A549 (cell line): ENCODE data around the gene CHMP1B.

ENCODE experiments used
- EP300 ChIP-seq, 2 experiments: fragments of >200 bp; sonication (Bioruptor Twin); formaldehyde crosslinking; IDR thresholded peaks; 2 replicates in 1 of 2; 3 replicates in 1 of 2; pipeline ENCODE4 v1.6.1; 2016 to 2017
- ESRRA ChIP-seq: fragments of 150-350 bp; IDR thresholded peaks from 2 replicates; pipeline ENCODE4 v1.6.1; 2014; ENCODE audit warnings: mild to moderate bottlenecking, low read length, borderline replicate concordance
- FOSL2 ChIP-seq, 2 experiments: fragments of 450-650 bp in 1 of 2; fragments of >200 bp in 1 of 2; sonication (Bioruptor Twin) in 1 of 2; formaldehyde crosslinking; IDR thresholded peaks; 2 replicates each; pipeline versions ENCODE4 v1.5.0 to v1.6.1; 2016 to 2020; ENCODE audit warnings: mild to moderate bottlenecking in 1 of 2, moderate library complexity in 1 of 2
- HOXA7 ChIP-seq: fragments of 250-450 bp; sonication (Bioruptor Pico); IDR thresholded peaks from 2 replicates; pipeline ENCODE4 v1.5.0; 2020; ENCODE audit warnings: mild to moderate bottlenecking, moderate library complexity
- JUN ChIP-seq, 2 experiments: fragments of >200 bp; sonication (Bioruptor Twin); formaldehyde crosslinking; IDR thresholded peaks; 2 replicates in 1 of 2; 3 replicates in 1 of 2; pipeline ENCODE4 v1.6.1; 2016 to 2017
- MAFK ChIP-seq: fragments of 450-650 bp; IDR thresholded peaks from 2 replicates; pipeline ENCODE4 v1.6.1; 2014; ENCODE audit not compliant: partially characterized antibody
- MAZ ChIP-seq: fragments of 150-350 bp; IDR thresholded peaks from 2 replicates; pipeline ENCODE4 v1.6.1; 2014; ENCODE audit warnings: antibody characterized with exemption, low read depth, low read length, borderline replicate concordance
- POLR2A ChIP-seq: IDR thresholded peaks from 2 replicates; pipeline ENCODE4 v1.6.1; 2012; ENCODE audit warnings: mild to moderate bottlenecking, low read length
- RAD21 ChIP-seq, 2 experiments: fragments of >200 bp in 1 of 2; sonication (Bioruptor Twin) in 1 of 2; formaldehyde crosslinking in 1 of 2; IDR thresholded peaks in 1 of 2; conservative IDR thresholded peaks in 1 of 2; 2 replicates in 1 of 2; 3 replicates in 1 of 2; pipeline ENCODE4 v1.6.1; 2012 to 2018; ENCODE audit warnings: inconsistent platforms in 1 of 2
- RCOR1 ChIP-seq: fragments of 150-350 bp; IDR thresholded peaks from 2 replicates; pipeline ENCODE4 v1.6.1; 2014; ENCODE audit warnings: antibody characterized with exemption, low read length, low read depth
- TF ChIP-seq, protein P1 (sequence below): IDR thresholded peaks from 2 replicates; pipeline ENCODE4 v1.6.1; 2012
- TF ChIP-seq, protein P2 (sequence below): fragments of >200 bp; sonication (Bioruptor Twin); formaldehyde crosslinking; IDR thresholded peaks from 3 replicates; pipeline ENCODE4 v1.5.1; 2016

DNA sequence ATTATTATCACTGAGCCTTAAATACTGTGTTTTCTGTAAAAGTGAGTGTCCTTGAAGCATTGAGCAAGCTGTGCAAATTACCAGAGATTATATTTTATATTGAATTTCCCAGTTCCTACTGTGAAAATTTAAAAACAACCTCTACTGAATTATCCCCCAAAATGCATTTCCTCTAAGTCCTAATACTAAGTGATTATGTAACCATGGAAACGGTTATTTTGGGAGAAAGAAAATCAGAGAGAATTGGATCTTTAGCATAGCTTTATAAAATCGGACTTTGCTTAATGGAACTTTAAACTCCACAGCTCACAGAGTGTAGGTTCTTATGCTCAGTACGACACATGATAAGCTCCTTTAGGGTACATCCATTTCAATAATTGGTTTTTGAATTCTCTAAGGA is 19.3 kb upstream of the CHMP1B start:
- TF ChIP-seq POLR2A (no peak), ESRRA (no peak), MAZ (no peak), EP300 (IDR thresholded peaks at IDR 0.05) (no peak), RAD21 (conservative IDR thresholded peaks at IDR 0.05 in 1 of 2, IDR thresholded peaks at IDR 0.05 in 1 of 2) (no peak), JUN (IDR thresholded peaks at IDR 0.05) (no peak), FOSL2 (IDR thresholded peaks at IDR 0.05) (no peak), FOSL2 (CRISPR knock-in tag; IDR thresholded peaks at IDR 0.05) (no peak), HOXA7 (CRISPR knock-in tag) (no peak), RCOR1 (no peak), MAFK (no peak)
- TF ChIP-seq, protein P1, sequence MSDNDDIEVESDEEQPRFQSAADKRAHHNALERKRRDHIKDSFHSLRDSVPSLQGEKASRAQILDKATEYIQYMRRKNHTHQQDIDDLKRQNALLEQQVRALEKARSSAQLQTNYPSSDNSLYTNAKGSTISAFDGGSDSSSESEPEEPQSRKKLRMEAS: no peak
- TF ChIP-seq, protein P2, sequence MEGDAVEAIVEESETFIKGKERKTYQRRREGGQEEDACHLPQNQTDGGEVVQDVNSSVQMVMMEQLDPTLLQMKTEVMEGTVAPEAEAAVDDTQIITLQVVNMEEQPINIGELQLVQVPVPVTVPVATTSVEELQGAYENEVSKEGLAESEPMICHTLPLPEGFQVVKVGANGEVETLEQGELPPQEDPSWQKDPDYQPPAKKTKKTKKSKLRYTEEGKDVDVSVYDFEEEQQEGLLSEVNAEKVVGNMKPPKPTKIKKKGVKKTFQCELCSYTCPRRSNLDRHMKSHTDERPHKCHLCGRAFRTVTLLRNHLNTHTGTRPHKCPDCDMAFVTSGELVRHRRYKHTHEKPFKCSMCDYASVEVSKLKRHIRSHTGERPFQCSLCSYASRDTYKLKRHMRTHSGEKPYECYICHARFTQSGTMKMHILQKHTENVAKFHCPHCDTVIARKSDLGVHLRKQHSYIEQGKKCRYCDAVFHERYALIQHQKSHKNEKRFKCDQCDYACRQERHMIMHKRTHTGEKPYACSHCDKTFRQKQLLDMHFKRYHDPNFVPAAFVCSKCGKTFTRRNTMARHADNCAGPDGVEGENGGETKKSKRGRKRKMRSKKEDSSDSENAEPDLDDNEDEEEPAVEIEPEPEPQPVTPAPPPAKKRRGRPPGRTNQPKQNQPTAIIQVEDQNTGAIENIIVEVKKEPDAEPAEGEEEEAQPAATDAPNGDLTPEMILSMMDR: no peak
